Left cardiac atrium (tissue), 4 donors: ENCODE data around the gene FRRS1. TPM values are rescaled to one million over a fixed set of nuclear protein-coding genes. Genes with fewer than 3 reads are reported as not detected.
A peak's percentile ranks its signal among the peaks of the same experiment; 100 is the strongest.

Experiments used
- ATAC-seq, 2 donors: fragments of 200-7000 bp; cut with Tn5 transposase; one replicate each; pipeline ENCODE4 v1.9.1; 2020; ENCODE audit warnings: mild to moderate bottlenecking in 2 of 2, moderate library complexity in 2 of 2
- DNase-seq: peaks from one replicate; pipeline ENCODE4 v3.0.0-alpha.2; 2020
- intact Hi-C, 2 donors: fragments of 100-400 bp; cut with DNase I; formaldehyde crosslinking; loops; one replicate each; pipeline versions ENCODE4 v1.14.1 to v1.15.1; 2022 to 2023
- total RNA-seq, 2 donors: library from RNA; stranded (reverse); fragmentation: NEBNext Ultra II Directional; extraction: Animal tissue kit (Norgen Biotek cat#: 25700); gene quantifications; one replicate each; pipeline ENCODE4 v1.2.1, GENCODE V29; 2021
- donor health status: DM: no; HTN: yes; CAD: no.
- donor health status: DM: no; HTN: yes; CAD: no; lungs with severe emphysema.
- donor health status: DM: yes; HTN: yes; CAD: no.
- donor health status: Dilated cardiomyopathy.

Gene FRRS1
- total RNA-seq, 2 donors from 2014 or later = 3.6 to 3.8 TPM

DNA sequence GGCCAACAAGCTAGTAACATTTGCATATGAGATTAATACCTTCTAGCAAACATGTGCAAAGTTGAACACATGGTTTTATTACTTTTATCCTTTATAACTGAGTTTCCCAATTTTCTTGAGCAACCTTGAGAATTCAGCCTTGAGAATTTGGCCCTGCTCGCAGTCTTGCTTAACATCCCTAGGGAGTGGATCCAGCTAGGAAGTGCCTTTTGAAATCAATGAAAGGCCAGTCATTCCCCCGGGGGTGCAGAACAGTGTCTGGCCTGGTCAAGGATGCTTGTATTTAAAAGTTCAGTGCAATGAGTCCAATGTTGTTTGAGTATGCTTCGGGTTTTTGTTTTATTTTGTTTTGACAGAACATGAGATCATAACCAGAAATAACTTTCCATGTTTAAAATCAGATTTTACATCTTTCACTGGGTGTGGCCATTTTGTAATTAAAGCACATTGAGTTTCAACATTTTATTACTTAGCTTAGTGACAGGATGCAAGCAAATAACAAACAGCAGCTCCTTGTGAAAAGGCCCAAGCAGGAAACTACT, 103.8 kb downstream of the FRRS1 start:
- intact Hi-C loops = no loop called here
- ATAC-seq (peak; percentile 87 to 89), DNase-seq (peak; percentile 83)

DNA sequence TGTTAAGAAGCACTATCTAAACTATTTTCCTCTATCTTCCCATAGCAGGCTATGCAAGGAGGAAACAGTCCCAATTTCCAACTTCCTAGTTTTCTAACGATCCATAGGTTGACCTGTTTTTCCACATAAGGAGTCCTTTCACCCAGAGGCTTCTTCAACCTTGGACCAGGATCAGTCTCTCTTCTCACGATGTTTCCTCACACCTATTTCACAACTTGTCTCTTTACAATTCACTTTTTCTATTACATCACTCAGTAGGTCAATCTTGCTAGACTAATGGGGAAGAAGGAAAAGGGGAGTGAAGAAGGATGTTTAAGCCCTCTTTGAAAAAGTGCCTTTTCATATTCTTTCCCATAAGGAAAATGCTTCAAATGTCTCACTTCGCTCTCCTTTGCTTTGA, 104.7 kb downstream of the FRRS1 start:
- intact Hi-C loops = no loop called here
- ATAC-seq (peak in 1 of 2 donors; percentile 20), DNase-seq (no peak)

- ATAC-seq (no peak), DNase-seq (no peak)
- intact Hi-C loops = no loop called here
Measured at GRCh38 chr1:99660496-99660895, 105.9 kb downstream of the FRRS1 start.

DNA sequence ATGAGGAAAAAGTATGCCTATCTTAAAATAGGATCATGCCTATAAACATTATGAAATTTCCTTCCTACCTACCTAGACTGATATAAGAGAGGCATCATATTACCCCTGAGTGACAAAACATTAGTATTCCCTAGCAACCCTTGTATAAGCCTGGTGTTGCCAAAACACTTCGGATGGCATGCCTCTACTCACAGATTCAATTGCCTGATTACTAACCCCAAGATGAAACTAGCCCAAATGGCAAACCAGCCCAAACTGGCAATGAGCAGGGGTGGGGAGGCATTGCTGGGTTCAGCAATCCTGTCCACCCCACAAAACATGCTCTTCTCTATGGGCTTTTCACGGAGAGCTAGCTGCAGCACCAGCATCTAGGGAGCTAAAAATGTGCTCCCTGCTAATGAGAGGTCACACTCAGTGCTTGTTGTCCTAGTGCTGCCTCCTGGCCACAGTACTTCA, 106.7 kb downstream of the FRRS1 start:
- intact Hi-C loops = no loop called here
- no peak for DNase-seq
- ATAC-seq = peak; percentile 35

Other genes with a start within 250 kb of the FRRS1 start
- gene PALMD, start 120.5 kb downstream of the FRRS1 start, total RNA-seq = 100 to 1,000 TPM in 1 of 2 donors, 10 to 100 TPM in 1; 80.7 to 104 TPM
- 10 to 100 TPM; 37.6 to 39.0 TPM for gene AGL, start 83.7 kb upstream of the FRRS1 start, total RNA-seq
- gene SLC35A3, start 203.4 kb upstream of the FRRS1 start, total RNA-seq = 1 to 10 TPM; 9.6 to 9.7 TPM